GM10847 (cell line): Measurements from ENCODE around the gene PAX9.

ENCODE experiments used
- POLR2A ChIP-seq: IDR thresholded peaks from 2 replicates; pipeline ENCODE4 v1.6.1; 2011; ENCODE audit not compliant: insufficient read length; ENCODE audit errors: extremely low read depth

PAX9 gene

GRCh38 chr14:36660736-36661505 lies 739 bp upstream of the PAX9 start:
- TF ChIP-seq POLR2A, result no peak

DNA sequence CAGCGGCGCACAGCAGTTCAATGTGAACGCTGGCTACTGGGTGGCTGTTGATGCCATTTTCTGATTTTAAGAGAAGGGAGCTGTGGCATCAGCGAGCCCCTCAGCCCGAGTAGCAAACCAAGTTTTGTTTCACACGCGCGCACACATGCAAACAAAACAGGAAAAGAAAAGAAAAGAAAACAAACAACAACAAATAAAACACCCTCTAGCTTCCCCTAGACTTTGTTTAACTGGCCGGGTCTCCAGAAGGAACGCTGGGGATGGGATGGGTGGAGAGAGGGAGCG lies 540 bp downstream of the PAX9 start:
- no peak for TF ChIP-seq POLR2A

DNA sequence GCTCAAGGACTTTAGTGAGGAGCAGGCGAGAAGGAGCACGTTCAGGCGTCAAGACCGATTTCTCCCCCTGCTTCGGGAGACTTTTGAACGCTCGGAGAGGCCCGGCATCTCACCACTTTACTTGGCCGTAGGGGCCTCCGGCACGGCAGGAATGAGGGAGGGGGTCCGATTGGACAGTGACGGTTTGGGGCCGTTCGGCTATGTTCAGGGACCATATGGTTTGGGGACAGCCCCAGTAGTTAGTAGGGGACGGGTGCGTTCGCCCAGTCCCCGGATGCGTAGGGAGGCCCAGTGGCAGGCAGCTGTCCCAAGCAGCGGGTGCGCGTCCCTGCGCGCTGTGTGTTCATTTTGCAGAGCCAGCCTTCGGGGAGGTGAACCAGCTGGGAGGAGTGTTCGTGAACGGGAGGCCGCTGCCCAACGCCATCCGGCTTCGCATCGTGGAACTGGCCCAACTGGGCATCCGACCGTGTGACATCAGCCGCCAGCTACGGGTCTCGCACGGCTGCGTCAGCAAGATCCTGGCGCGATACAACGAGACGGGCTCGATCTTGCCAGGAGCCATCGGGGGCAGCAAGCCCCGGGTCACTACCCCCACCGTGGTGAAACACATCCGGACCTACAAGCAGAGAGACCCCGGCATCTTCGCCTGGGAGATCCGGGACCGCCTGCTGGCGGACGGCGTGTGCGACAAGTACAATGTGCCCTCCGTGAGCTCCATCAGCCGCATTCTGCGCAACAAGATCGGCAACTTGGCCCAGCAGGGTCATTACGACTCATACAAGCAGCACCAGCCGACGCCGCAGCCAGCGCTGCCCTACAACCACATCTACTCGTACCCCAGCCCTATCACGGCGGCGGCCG lies 1.1 kb downstream of the PAX9 start:
- TF ChIP-seq POLR2A, result no peak

- TF ChIP-seq POLR2A, result no peak
Measured at GRCh38 chr14:36663404-36664321, 2.0 kb downstream of the PAX9 start.

DNA sequence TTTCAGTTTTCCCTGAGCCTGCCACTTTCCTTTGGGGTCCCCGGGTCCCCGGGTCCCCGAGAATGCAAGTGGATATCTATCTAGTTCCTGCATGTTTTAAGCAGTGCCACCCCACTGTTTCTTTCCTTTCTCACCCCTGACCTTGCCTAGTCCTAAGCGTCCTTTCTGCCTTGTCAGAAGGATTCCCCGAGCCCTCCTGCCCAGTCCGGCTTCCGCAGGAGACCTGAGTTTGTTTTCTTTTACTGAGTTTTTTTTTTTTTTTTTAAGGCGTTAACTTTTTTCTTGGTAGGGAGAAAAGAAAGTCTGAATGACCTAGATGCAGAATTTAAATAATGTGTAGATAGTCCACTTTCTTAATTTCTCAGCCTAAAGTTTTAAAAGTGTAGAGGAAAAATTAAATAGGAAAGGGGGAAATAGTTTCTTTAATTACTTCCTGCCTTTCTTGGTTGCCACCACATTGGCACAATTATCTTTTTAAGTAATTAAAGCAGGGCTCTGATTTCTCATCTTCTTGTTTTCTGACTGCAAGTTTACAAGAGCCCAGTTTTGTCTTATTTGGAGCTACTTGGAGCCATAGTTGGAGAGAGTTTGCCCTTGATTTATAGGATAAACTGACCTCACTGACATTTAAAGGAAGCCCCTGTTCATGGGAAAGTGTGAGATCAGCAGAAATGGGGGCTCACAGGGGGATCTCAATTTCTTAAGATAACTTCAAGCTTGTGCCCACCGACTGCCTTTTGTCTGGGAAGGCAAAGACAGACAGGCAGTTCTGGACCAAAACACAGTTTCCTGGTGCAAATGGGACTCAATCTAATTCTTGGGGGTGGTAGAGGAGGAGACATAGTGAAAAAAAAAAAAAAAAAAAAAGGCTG lies 2.9 kb downstream of the PAX9 start:
- TF ChIP-seq POLR2A, result no peak

DNA sequence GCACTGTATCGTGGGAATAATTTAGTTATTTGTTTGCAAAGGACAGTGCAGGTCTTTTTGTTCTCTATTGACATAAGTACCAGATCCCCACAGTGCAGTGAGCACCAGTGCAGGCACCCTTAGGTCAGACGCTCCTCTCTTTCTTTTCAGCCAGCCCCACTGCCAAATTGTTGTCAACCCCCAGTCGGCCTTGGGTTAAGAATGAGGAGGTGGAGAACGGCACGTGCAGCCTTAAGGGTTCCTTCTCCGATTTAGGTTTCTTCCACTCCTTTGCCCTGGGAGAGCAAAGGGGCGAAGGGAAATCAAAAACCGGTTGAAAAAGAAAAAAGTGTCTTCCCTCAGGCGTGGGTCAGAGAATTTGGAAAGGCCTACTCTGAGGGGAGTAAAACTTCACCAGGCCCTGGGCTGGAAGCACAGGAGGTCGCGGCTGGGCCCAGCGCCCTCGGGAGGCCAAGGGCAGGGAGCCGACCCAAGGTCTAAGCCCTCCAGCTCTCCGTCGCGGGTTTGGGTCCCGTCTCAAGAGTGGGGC lies 4.3 kb downstream of the PAX9 start:
- no peak for TF ChIP-seq POLR2A

GRCh38 chr14:36666416-36667206 lies 5.0 kb downstream of the PAX9 start:
- TF ChIP-seq POLR2A, result no peak

DNA sequence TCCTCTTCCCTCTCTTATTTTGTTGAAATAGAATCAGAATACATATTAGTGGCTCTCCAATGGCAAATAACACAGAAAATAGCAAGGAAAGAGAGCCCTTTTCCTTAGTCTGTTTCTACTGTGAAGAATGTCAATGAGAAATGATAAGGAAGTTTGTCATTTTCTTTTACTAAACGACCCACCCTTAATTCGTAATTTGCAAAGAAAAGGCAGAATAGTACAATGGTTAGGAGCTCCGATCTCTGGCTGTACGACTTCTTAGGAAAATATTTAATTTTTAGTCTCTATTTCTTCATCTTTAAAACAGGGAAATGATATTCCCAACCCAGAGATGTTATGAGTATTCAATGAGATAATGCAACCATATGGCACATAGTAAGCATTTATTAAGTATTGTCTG lies 6.0 kb downstream of the PAX9 start:
- no peak for TF ChIP-seq POLR2A

- TF ChIP-seq POLR2A, result no peak
Measured at GRCh38 chr14:36671149-36671548, 9.5 kb downstream of the PAX9 start.

- TF ChIP-seq POLR2A, result no peak
Measured at GRCh38 chr14:36672095-36672494, 10.4 kb downstream of the PAX9 start.

- no peak for TF ChIP-seq POLR2A
Measured at GRCh38 chr14:36674659-36675058, 13.0 kb downstream of the PAX9 start.

GRCh38 chr14:36675581-36675980 lies 13.9 kb downstream of the PAX9 start:
- TF ChIP-seq POLR2A, result no peak

DNA sequence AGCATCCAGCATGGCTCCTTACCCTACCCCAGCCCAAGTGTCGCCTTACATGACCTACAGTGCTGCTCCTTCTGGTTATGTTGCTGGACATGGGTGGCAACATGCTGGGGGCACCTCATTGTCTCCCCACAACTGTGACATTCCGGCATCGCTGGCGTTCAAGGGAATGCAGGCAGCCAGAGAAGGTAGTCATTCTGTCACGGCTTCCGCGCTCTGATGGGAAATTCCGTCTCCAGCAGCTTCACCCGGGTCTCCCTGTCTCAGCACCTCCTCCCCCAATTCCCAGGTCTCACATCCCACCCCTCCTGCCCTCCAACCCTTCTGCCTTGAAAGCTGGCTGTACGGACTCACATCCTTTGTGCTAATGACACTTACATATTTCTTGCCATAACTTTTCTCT lies 14.6 kb downstream of the PAX9 start:
- no peak for TF ChIP-seq POLR2A

- no peak for TF ChIP-seq POLR2A
Measured at GRCh38 chr14:36682338-36682737, 20.7 kb downstream of the PAX9 start.

DNA sequence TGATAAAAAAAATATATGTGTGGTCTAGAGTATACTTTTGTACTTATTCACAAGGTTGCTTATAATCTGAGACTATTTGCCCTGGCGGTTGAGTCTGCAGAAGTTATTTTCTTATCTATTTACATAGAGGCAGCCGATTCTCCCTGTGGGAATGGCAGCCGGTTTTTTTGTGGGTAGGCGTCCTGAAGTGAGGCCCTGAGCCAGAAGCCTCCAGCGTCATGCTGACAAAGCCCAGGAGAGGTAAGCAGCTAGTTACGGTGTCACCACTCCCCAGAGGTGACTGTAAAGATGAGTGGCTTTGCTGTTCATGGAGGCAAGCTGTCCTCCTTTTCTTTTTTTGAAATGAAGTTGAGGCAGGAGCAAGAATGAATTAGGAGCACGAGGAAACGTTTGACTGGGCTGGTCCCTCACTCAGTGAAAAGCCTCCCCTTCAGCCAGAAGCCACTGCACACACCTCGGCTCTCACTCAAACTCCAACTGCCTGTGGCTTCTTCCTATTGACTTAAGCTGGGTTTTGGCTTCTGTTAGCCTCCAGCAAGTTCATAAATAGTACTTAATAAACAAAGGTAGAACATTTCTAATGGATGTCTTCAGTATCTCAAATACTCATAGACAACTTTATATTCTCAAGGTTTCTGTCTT lies 21.5 kb downstream of the PAX9 start:
- TF ChIP-seq POLR2A, result no peak
